SU-DHL-6 (cell line): ENCODE data around the gene NEB.

Source experiments
- H2AFZ ChIP-seq: fragments of 200-600 bp; sonication (generic); 2 replicates; pipeline ENCODE4 v1.6.1; 2014; ENCODE audit warnings: low read depth, mild to moderate bottlenecking, moderate library complexity, mixed read lengths, antibody characterized with exemption, low read length; ENCODE audit not compliant: severe bottlenecking
- H3F3A ChIP-seq: fragments of 200-600 bp; shearing (Covaris generic); 2 replicates; pipeline ENCODE4 v1.6.0; 2016; ENCODE audit warnings: antibody characterized with exemption, mild to moderate bottlenecking; ENCODE audit not compliant: insufficient read depth
- H3K27ac ChIP-seq: fragments of 200-600 bp; sonication (generic); 2 replicates; pipeline ENCODE4 v1.5.1; 2016; ENCODE audit warnings: low read depth, mild to moderate bottlenecking, low read length, moderate library complexity, mixed read lengths
- H3K27me3 ChIP-seq: fragments of 200-600 bp; sonication (generic), shearing (Covaris generic); 2 replicates; pipeline ENCODE4 v1.6.0; 2014; ENCODE audit warnings: mild to moderate bottlenecking, low read length
- H3K36me3 ChIP-seq: fragments of 200-600 bp; sonication (generic); 2 replicates; pipeline ENCODE4 v1.6.1; 2014; ENCODE audit warnings: mild to moderate bottlenecking, low read length, mixed read lengths
- H3K4me2 ChIP-seq: fragments of 300-600, 200-600 bp; shearing (Covaris generic), sonication (generic); 2 replicates; pipeline ENCODE4 v1.6.0; 2014; ENCODE audit warnings: low read length, low read depth, mild to moderate bottlenecking; ENCODE audit not compliant: poor library complexity, severe bottlenecking
- H3K4me3 ChIP-seq: fragments of 200-600 bp; sonication (generic); 2 replicates; pipeline ENCODE4 v1.5.1; 2014; ENCODE audit warnings: antibody characterized with exemption, low read length, mild to moderate bottlenecking, mixed read lengths; ENCODE audit not compliant: insufficient read depth, poor library complexity, severe bottlenecking
- H3K79me2 ChIP-seq: fragments of 200-600 bp; sonication (generic); 2 replicates; pipeline ENCODE4 v1.6.1; 2014; ENCODE audit warnings: mild to moderate bottlenecking, low read length, moderate library complexity; ENCODE audit not compliant: insufficient read depth
- H3K9ac ChIP-seq: fragments of 200-600 bp; sonication (generic); 2 replicates; pipeline ENCODE4 v1.7.0; 2014; ENCODE audit warnings: mild to moderate bottlenecking, low read length
- H3K9me2 ChIP-seq: fragments of 200-600 bp; sonication (generic); replicated peaks from 2 replicates; pipeline ENCODE4 v1.6.1; 2014; ENCODE audit warnings: low read length; ENCODE audit not compliant: insufficient read depth
- H3K9me3 ChIP-seq: fragments of 200-600 bp; sonication (generic); 2 replicates; pipeline ENCODE4 v1.6.1; 2014; ENCODE audit warnings: low read length, mixed read lengths; ENCODE audit not compliant: insufficient read depth
- H4K20me1 ChIP-seq: fragments of 200-600 bp; sonication (generic); 2 replicates; pipeline ENCODE4 v1.6.1; 2014; ENCODE audit warnings: low read depth, mild to moderate bottlenecking, antibody characterized with exemption, low read length, moderate library complexity, mixed read lengths
- EZH2phosphoT487 ChIP-seq: fragments of 200-600 bp; sonication (generic), shearing (Covaris generic); conservative IDR thresholded peaks from 2 replicates; pipeline ENCODE4 v1.6.1; 2018; ENCODE audit warnings: mild to moderate bottlenecking, antibody characterized with exemption, low read length, moderate library complexity, mixed read lengths
- TF ChIP-seq, protein P1 (sequence below): fragments of 200-600 bp; sonication (generic); IDR thresholded peaks from one replicate; pipeline ENCODE4 v1.5.1; 2017; ENCODE audit warnings: antibody characterized with exemption, mild to moderate bottlenecking, low read length, moderate library complexity; ENCODE audit not compliant: insufficient read depth, poor library complexity, severe bottlenecking

Gene NEB

DNA sequence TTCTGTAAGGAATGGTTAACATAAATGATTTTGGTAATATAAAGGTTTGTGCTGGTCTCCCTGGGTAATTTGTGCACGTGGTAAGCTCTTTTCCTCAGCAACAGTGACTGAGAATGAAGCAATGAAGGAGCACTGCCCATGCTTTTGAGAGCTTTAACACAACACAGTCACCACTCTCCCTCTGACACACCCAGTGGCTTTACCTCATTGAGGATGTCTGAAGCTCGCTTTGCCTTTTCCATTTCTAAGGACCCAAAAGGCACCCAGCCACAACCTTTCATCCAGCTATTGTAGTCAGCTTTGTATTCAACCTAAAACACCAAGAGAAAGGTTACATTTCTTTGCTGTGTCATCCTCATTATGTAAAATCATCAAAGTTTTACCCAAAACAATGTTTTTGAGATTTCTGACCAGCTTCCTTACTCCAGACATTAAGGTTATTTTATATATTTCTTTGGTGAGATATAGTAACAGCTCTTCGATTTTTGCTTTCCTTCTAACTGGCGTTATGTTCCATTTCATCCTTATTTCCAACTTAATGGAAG lies 51.7 kb downstream of the NEB start:
- H3F3A ChIP-seq = no peaks in the 10 kb centered on the region
- H3K4me3 ChIP-seq = no peak overlapping the region
- TF ChIP-seq EZH2phosphoT487 = no peak
- TF ChIP-seq, protein P1, sequence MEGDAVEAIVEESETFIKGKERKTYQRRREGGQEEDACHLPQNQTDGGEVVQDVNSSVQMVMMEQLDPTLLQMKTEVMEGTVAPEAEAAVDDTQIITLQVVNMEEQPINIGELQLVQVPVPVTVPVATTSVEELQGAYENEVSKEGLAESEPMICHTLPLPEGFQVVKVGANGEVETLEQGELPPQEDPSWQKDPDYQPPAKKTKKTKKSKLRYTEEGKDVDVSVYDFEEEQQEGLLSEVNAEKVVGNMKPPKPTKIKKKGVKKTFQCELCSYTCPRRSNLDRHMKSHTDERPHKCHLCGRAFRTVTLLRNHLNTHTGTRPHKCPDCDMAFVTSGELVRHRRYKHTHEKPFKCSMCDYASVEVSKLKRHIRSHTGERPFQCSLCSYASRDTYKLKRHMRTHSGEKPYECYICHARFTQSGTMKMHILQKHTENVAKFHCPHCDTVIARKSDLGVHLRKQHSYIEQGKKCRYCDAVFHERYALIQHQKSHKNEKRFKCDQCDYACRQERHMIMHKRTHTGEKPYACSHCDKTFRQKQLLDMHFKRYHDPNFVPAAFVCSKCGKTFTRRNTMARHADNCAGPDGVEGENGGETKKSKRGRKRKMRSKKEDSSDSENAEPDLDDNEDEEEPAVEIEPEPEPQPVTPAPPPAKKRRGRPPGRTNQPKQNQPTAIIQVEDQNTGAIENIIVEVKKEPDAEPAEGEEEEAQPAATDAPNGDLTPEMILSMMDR = no peak
- no peaks in the 10 kb centered on the region for H3K27me3 ChIP-seq
- H3K36me3 ChIP-seq = no peaks in the 10 kb centered on the region
- H3K4me2 ChIP-seq = no peak overlapping the region
- no peaks in the 10 kb centered on the region for H4K20me1 ChIP-seq
- no peak overlapping the region for H3K9ac ChIP-seq
- no peaks in the 10 kb centered on the region for H3K79me2 ChIP-seq
- no peak overlapping the region for H3K27ac ChIP-seq
- no peak overlapping the region for H2AFZ ChIP-seq
- no peaks in the 10 kb centered on the region for H3K9me3 ChIP-seq
- no peaks in the 10 kb centered on the region for H3K9me2 ChIP-seq

DNA sequence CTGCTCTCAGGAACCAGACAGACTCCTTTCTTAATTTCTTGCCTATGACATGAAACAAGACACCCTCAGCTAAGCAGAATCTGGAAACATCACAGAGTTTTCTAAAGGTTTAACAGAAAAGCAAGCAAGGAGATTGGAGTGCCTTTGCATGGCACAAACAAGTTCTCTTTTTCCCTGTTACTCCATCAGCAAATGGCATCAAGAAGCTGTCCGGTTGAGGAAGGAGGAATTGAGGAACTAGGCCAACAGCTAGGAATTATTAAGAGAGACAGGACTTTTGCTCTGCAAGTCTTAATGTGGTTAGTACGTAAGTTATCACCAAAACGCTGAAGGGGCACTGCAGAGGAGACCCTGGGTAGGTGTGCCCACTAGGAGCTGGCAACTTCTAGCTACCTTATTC lies 53.2 kb downstream of the NEB start:
- no peaks in the 10 kb centered on the region for H3F3A ChIP-seq
- H3K9me3 ChIP-seq = no peaks in the 10 kb centered on the region
- no peaks in the 10 kb centered on the region for H3K36me3 ChIP-seq
- no peak overlapping the region for H3K4me3 ChIP-seq
- no peak overlapping the region for H2AFZ ChIP-seq
- H3K27ac ChIP-seq = no peak overlapping the region
- H3K27me3 ChIP-seq = no peaks in the 10 kb centered on the region
- no peak for TF ChIP-seq EZH2phosphoT487
- TF ChIP-seq, protein P1 = no peak
- no peak overlapping the region for H3K9ac ChIP-seq
- H3K79me2 ChIP-seq = no peaks in the 10 kb centered on the region
- H3K9me2 ChIP-seq = no peaks in the 10 kb centered on the region
- no peaks in the 10 kb centered on the region for H4K20me1 ChIP-seq
- H3K4me2 ChIP-seq = no peak overlapping the region

DNA sequence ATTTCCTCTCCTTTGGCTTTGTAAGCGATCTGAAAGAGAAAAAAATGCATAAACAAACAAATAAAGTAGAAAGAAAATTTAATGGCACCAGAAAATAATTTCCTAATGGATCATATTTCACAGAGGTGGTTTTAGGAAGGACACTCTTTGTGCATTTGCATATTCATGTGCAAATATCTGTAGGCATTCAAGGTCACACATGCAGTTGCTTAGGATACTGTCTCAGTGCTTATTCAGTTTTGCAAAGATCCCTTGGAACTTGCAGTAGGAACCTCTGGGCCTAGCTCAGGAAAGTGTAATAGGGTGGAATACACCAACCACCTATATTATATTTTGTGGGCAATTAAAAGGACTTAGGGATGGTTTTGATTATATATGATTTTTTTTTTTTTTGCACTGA lies 54.3 kb downstream of the NEB start:
- TF ChIP-seq EZH2phosphoT487 = no peak
- TF ChIP-seq, protein P1 = no peak
- Histone ChIP-seq H3K9ac (no peak overlapping the region), H3K4me2 (no peak overlapping the region), H4K20me1 (no peaks in the 10 kb centered on the region), H3K36me3 (no peaks in the 10 kb centered on the region), H3K79me2 (no peaks in the 10 kb centered on the region), H3F3A (no peaks in the 10 kb centered on the region), H3K9me2 (no peaks in the 10 kb centered on the region), H3K27ac (no peak overlapping the region), H3K4me3 (no peak overlapping the region), H2AFZ (no peak overlapping the region), H3K27me3 (no peaks in the 10 kb centered on the region), H3K9me3 (no peaks in the 10 kb centered on the region)
